Measurements from ENCODE around the gene PRKCG. TPM values are rescaled to one million over a fixed set of nuclear protein-coding genes. Genes with fewer than 3 reads are reported as not detected.
A peak's percentile ranks its signal among the peaks of the same experiment; 100 is the strongest.

PRKCG gene
- total and polyA plus RNA-seq, 3 experiments from 2014 or later = not detected

GRCh38 chr19:53908935-53909415, 27.0 kb downstream of the PRKCG start, which contains the start of gene CACNG7:
TSS of gene CACNG7 (plus strand) at chr19:53909278. CDS start at chr19:53912832, 3,554 bp downstream.
- H3K9me3 Mint-ChIP-seq = peaks cover 0 to 3% (median 0%) of the 10 kb centered on the region in 5 donors
- peaks cover 36% of the 10 kb centered on the region for H3K27me3 ChIP-seq (ENCODE audit: insufficient read depth, low read length, poor library complexity, severe bottlenecking)
- no peak within 1 kb of the TSS for H3K27ac ChIP-seq (ENCODE audit: low read depth, low read length)
- H3K27ac Mint-ChIP-seq = peak within 1 kb of the TSS in 2 of 8 donors; percentile 35 to 91
- H3K36me3 ChIP-seq (ENCODE audit: insufficient read depth, low read length) = no peaks in the 10 kb centered on the region
- CTCF ChIA-PET = no interaction called here
- H3K36me3 Mint-ChIP-seq = peaks cover 0 to 2% (median 0%) of the 10 kb centered on the region in 3 donors
- peak within 1 kb of the TSS; percentile 27 to 67 (median 54) for H3K4me3 Mint-ChIP-seq
- no peak for DNase-seq
- peaks cover 33 to 49% (median 36%) of the 10 kb centered on the region in 3 donors for H3K4me1 Mint-ChIP-seq
- no peaks in the 10 kb centered on the region for H3K9me3 ChIP-seq (ENCODE audit: low read length)
- no peak within 1 kb of the TSS for H3K4me3 ChIP-seq (ENCODE audit: low read length)
- POLR2A ChIA-PET = no interaction called here
- peaks cover 18% of the 10 kb centered on the region for H3K4me1 ChIP-seq (ENCODE audit: insufficient read depth, low read length)
- H3K27me3 Mint-ChIP-seq = peaks cover 56 to 77% of the 10 kb centered on the region in 2 donors

GRCh38 chr19:53909471-53910169, 27.6 kb downstream of the PRKCG start:
- Mint-ChIP-seq H3K4me3 (peak overlapping the region in 1 of 7 donors; percentile 14), H3K36me3 (peaks cover 0 to 2% (median 0%) of the 10 kb centered on the region in 3 donors), H3K27ac (no peak overlapping the region), H3K9me3 (peaks cover 0 to 3% (median 0%) of the 10 kb centered on the region in 5 donors), H3K27me3 (peaks cover 56 to 71% of the 10 kb centered on the region in 2 donors), H3K4me1 (peaks cover 31 to 43% (median 32%) of the 10 kb centered on the region in 3 donors)
- peaks cover 36% of the 10 kb centered on the region for H3K27me3 ChIP-seq (ENCODE audit: insufficient read depth, low read length, poor library complexity, severe bottlenecking)
- no peaks in the 10 kb centered on the region for H3K9me3 ChIP-seq (ENCODE audit: low read length)
- no peak overlapping the region for H3K27ac ChIP-seq (ENCODE audit: low read depth, low read length)
- CTCF ChIA-PET = no interaction called here
- H3K4me3 ChIP-seq (ENCODE audit: low read length) = no peak overlapping the region
- H3K4me1 ChIP-seq (ENCODE audit: insufficient read depth, low read length) = peaks cover 18% of the 10 kb centered on the region
- DNase-seq = no peak
- POLR2A ChIA-PET = no interaction called here
- no peaks in the 10 kb centered on the region for H3K36me3 ChIP-seq (ENCODE audit: insufficient read depth, low read length)

- CTCF ChIA-PET = no interaction called here
- Mint-ChIP-seq H3K4me1 (peaks cover 27 to 37% (median 31%) of the 10 kb centered on the region in 3 donors), H3K27me3 (peaks cover 54 to 70% of the 10 kb centered on the region in 2 donors), H3K4me3 (peak overlapping the region in 1 of 7 donors; percentile 14), H3K27ac (no peak overlapping the region), H3K36me3 (peaks cover 0 to 2% (median 0%) of the 10 kb centered on the region in 3 donors), H3K9me3 (peaks cover 0 to 3% (median 0%) of the 10 kb centered on the region in 5 donors)
- Histone ChIP-seq H3K36me3 (ENCODE audit: insufficient read depth, low read length) (no peaks in the 10 kb centered on the region), H3K4me3 (ENCODE audit: low read length) (no peak overlapping the region), H3K4me1 (ENCODE audit: insufficient read depth, low read length) (peaks cover 18% of the 10 kb centered on the region), H3K27ac (ENCODE audit: low read depth, low read length) (no peak overlapping the region), H3K27me3 (ENCODE audit: insufficient read depth, low read length, poor library complexity, severe bottlenecking) (peaks cover 36% of the 10 kb centered on the region), H3K9me3 (ENCODE audit: low read length) (no peaks in the 10 kb centered on the region)
- POLR2A ChIA-PET = no interaction called here
- DNase-seq = no peak
These were observed 28.1 kb downstream of the PRKCG start for GRCh38 chr19:53910170-53910518.

- Mint-ChIP-seq H3K4me1 (peaks cover 12 to 19% (median 17%) of the 10 kb centered on the region in 3 donors), H3K9me3 (peaks cover 0 to 4% (median 0%) of the 10 kb centered on the region in 5 donors), H3K4me3 (no peak overlapping the region), H3K27me3 (peaks cover 38 to 65% of the 10 kb centered on the region in 2 donors), H3K36me3 (no peaks in the 10 kb centered on the region), H3K27ac (no peak overlapping the region)
- Histone ChIP-seq H3K27me3 (ENCODE audit: insufficient read depth, low read length, poor library complexity, severe bottlenecking) (peaks cover 21% of the 10 kb centered on the region), H3K36me3 (ENCODE audit: insufficient read depth, low read length) (no peaks in the 10 kb centered on the region), H3K9me3 (ENCODE audit: low read length) (no peaks in the 10 kb centered on the region), H3K4me1 (ENCODE audit: insufficient read depth, low read length) (peaks cover 6% of the 10 kb centered on the region), H3K4me3 (ENCODE audit: low read length) (no peak overlapping the region), H3K27ac (ENCODE audit: low read depth, low read length) (no peak overlapping the region)
- POLR2A ChIA-PET = no interaction called here
- no peak for DNase-seq
- CTCF ChIA-PET = no interaction called here
These were observed 30.7 kb downstream of the PRKCG start for GRCh38 chr19:53912653-53913052.

GRCh38 chr19:53915000-53915399, 33.0 kb downstream of the PRKCG start:
- Mint-ChIP-seq H3K27me3 (peaks cover 25 to 53% of the 10 kb centered on the region in 2 donors), H3K36me3 (no peaks in the 10 kb centered on the region), H3K4me1 (peaks cover under 1 to 5% (median 3%) of the 10 kb centered on the region in 3 donors), H3K4me3 (no peak overlapping the region), H3K9me3 (peaks cover 0 to 4% (median 0%) of the 10 kb centered on the region in 5 donors), H3K27ac (no peak overlapping the region)
- ChIA-PET CTCF (no interaction called here), POLR2A (no interaction called here)
- no peak overlapping the region for H3K4me3 ChIP-seq (ENCODE audit: low read length)
- no peaks in the 10 kb centered on the region for H3K36me3 ChIP-seq (ENCODE audit: insufficient read depth, low read length)
- no peaks in the 10 kb centered on the region for H3K4me1 ChIP-seq (ENCODE audit: insufficient read depth, low read length)
- H3K27ac ChIP-seq (ENCODE audit: low read depth, low read length) = no peak overlapping the region
- H3K9me3 ChIP-seq (ENCODE audit: low read length) = no peaks in the 10 kb centered on the region
- peaks cover 4% of the 10 kb centered on the region for H3K27me3 ChIP-seq (ENCODE audit: insufficient read depth, low read length, poor library complexity, severe bottlenecking)
- no peak for DNase-seq

- H3K4me3 Mint-ChIP-seq = no peak overlapping the region
- Histone ChIP-seq H3K9me3 (ENCODE audit: low read length) (no peaks in the 10 kb centered on the region), H3K27ac (ENCODE audit: low read depth, low read length) (no peak overlapping the region), H3K4me1 (ENCODE audit: insufficient read depth, low read length) (no peaks in the 10 kb centered on the region), H3K27me3 (ENCODE audit: insufficient read depth, low read length, poor library complexity, severe bottlenecking) (peaks cover 4% of the 10 kb centered on the region), H3K4me3 (ENCODE audit: low read length) (no peak overlapping the region), H3K36me3 (ENCODE audit: insufficient read depth, low read length) (no peaks in the 10 kb centered on the region)
- ChIA-PET POLR2A (no interaction called here), CTCF (interaction anchor here (0.7 kb wide), 1 partner anchor 557 kb away, joined by 3 read pairs; the partner anchor contains the start of gene CDC42EP5)
- peaks cover 16 to 43% of the 10 kb centered on the region in 2 donors for H3K27me3 Mint-ChIP-seq
- H3K9me3 Mint-ChIP-seq = peaks cover 0 to 4% (median 0%) of the 10 kb centered on the region in 5 donors
- DNase-seq = no peak
- H3K4me1 Mint-ChIP-seq = no peaks in the 10 kb centered on the region
- no peak overlapping the region for H3K27ac Mint-ChIP-seq
- H3K36me3 Mint-ChIP-seq = no peaks in the 10 kb centered on the region
These were observed 34.0 kb downstream of the PRKCG start for GRCh38 chr19:53916004-53916403.

GRCh38 chr19:53917356-53917755, 35.4 kb downstream of the PRKCG start:
- H3K4me1 Mint-ChIP-seq = no peaks in the 10 kb centered on the region
- CTCF ChIA-PET = no interaction called here
- no peak overlapping the region for H3K27ac ChIP-seq (ENCODE audit: low read depth, low read length)
- no peak overlapping the region for H3K4me3 ChIP-seq (ENCODE audit: low read length)
- POLR2A ChIA-PET = no interaction called here
- no peaks in the 10 kb centered on the region for H3K27me3 ChIP-seq (ENCODE audit: insufficient read depth, low read length, poor library complexity, severe bottlenecking)
- H3K4me3 Mint-ChIP-seq = no peak overlapping the region
- H3K4me1 ChIP-seq (ENCODE audit: insufficient read depth, low read length) = no peaks in the 10 kb centered on the region
- H3K9me3 Mint-ChIP-seq = peaks cover 0 to 4% (median 0%) of the 10 kb centered on the region in 5 donors
- H3K27me3 Mint-ChIP-seq = peaks cover 2 to 31% of the 10 kb centered on the region in 2 donors
- DNase-seq = no peak
- no peak overlapping the region for H3K27ac Mint-ChIP-seq
- no peaks in the 10 kb centered on the region for H3K36me3 Mint-ChIP-seq
- H3K36me3 ChIP-seq (ENCODE audit: insufficient read depth, low read length) = no peaks in the 10 kb centered on the region
- H3K9me3 ChIP-seq (ENCODE audit: low read length) = no peaks in the 10 kb centered on the region

GRCh38 chr19:53927739-53928138, 45.7 kb downstream of the PRKCG start:
- POLR2A ChIA-PET = interaction anchor here (0.5 kb wide), 1 partner anchor 147 kb away, joined by 3 read pairs; no protein-coding TSS in a partner anchor
- H3K27ac Mint-ChIP-seq = no peak overlapping the region
- no peaks in the 10 kb centered on the region for H3K27me3 ChIP-seq (ENCODE audit: insufficient read depth, low read length, poor library complexity, severe bottlenecking)

More at GRCh38 chr19:53927739-53928138, 45.7 kb downstream of the PRKCG start:
- no peaks in the 10 kb centered on the region for H3K9me3 ChIP-seq (ENCODE audit: low read length)
- Mint-ChIP-seq H3K27me3 (peaks cover 3 to 6% of the 10 kb centered on the region in 2 donors), H3K9me3 (peaks cover 0 to 5% (median 2%) of the 10 kb centered on the region in 5 donors), H3K4me3 (no peak overlapping the region), H3K4me1 (no peaks in the 10 kb centered on the region), H3K36me3 (peaks cover 0 to 1% (median 0%) of the 10 kb centered on the region in 3 donors)
- H3K4me1 ChIP-seq (ENCODE audit: insufficient read depth, low read length) = no peaks in the 10 kb centered on the region
- no peak overlapping the region for H3K4me3 ChIP-seq (ENCODE audit: low read length)
- CTCF ChIA-PET = no interaction called here
- DNase-seq = peak in 1 of 5 donors; percentile 11
- no peaks in the 10 kb centered on the region for H3K36me3 ChIP-seq (ENCODE audit: insufficient read depth, low read length)
- no peak overlapping the region for H3K27ac ChIP-seq (ENCODE audit: low read depth, low read length)

Measured in CD8-positive, alpha-beta memory T cell (primary cell).